NCI-H1105 treated with DMSO at 0.1 percent for 48 hours (cell line): ENCODE results near the gene MTCL3.

Source experiments
- DNase-seq: peaks from one replicate; lab custom pipeline; 2025; lab: John Stamatoyannopoulos, UW

The MTCL3 gene

GRCh38 chr6:127423921-127424320 is 95.2 kb downstream of the MTCL3 start:
- no peak for DNase-seq
